ENCODE results near the gene GOLGA6L26. TPM values are rescaled to one million over a fixed set of nuclear protein-coding genes. Genes with fewer than 3 reads are reported as not detected.

GOLGA6L26 gene
- total and polyA plus RNA-seq, 2 of the 8 experiments (the other 6 are each of a cell fraction or from before 2014, with no cell fraction given), result not detected

DNA sequence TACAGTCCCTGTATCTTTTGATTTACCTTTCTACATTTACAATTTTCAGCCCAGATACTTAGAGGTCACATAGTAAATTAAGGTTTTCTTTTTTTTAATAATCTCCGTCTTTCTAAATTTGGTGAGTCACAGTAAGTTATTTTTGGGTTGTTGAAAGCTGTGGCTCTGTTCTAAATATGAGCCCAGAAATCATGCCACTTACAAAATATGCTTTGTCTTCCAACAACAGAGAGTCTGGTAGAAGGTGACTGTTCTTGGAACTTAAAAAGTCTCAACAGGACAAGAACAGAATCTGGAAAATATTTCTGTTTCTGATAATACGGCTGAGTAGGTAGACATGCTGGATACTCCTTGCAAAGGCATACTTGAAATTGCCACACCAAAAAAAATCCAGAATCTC, 36.6 kb upstream of the GOLGA6L26 start (continued):
- TF ChIP-seq, protein P1, sequence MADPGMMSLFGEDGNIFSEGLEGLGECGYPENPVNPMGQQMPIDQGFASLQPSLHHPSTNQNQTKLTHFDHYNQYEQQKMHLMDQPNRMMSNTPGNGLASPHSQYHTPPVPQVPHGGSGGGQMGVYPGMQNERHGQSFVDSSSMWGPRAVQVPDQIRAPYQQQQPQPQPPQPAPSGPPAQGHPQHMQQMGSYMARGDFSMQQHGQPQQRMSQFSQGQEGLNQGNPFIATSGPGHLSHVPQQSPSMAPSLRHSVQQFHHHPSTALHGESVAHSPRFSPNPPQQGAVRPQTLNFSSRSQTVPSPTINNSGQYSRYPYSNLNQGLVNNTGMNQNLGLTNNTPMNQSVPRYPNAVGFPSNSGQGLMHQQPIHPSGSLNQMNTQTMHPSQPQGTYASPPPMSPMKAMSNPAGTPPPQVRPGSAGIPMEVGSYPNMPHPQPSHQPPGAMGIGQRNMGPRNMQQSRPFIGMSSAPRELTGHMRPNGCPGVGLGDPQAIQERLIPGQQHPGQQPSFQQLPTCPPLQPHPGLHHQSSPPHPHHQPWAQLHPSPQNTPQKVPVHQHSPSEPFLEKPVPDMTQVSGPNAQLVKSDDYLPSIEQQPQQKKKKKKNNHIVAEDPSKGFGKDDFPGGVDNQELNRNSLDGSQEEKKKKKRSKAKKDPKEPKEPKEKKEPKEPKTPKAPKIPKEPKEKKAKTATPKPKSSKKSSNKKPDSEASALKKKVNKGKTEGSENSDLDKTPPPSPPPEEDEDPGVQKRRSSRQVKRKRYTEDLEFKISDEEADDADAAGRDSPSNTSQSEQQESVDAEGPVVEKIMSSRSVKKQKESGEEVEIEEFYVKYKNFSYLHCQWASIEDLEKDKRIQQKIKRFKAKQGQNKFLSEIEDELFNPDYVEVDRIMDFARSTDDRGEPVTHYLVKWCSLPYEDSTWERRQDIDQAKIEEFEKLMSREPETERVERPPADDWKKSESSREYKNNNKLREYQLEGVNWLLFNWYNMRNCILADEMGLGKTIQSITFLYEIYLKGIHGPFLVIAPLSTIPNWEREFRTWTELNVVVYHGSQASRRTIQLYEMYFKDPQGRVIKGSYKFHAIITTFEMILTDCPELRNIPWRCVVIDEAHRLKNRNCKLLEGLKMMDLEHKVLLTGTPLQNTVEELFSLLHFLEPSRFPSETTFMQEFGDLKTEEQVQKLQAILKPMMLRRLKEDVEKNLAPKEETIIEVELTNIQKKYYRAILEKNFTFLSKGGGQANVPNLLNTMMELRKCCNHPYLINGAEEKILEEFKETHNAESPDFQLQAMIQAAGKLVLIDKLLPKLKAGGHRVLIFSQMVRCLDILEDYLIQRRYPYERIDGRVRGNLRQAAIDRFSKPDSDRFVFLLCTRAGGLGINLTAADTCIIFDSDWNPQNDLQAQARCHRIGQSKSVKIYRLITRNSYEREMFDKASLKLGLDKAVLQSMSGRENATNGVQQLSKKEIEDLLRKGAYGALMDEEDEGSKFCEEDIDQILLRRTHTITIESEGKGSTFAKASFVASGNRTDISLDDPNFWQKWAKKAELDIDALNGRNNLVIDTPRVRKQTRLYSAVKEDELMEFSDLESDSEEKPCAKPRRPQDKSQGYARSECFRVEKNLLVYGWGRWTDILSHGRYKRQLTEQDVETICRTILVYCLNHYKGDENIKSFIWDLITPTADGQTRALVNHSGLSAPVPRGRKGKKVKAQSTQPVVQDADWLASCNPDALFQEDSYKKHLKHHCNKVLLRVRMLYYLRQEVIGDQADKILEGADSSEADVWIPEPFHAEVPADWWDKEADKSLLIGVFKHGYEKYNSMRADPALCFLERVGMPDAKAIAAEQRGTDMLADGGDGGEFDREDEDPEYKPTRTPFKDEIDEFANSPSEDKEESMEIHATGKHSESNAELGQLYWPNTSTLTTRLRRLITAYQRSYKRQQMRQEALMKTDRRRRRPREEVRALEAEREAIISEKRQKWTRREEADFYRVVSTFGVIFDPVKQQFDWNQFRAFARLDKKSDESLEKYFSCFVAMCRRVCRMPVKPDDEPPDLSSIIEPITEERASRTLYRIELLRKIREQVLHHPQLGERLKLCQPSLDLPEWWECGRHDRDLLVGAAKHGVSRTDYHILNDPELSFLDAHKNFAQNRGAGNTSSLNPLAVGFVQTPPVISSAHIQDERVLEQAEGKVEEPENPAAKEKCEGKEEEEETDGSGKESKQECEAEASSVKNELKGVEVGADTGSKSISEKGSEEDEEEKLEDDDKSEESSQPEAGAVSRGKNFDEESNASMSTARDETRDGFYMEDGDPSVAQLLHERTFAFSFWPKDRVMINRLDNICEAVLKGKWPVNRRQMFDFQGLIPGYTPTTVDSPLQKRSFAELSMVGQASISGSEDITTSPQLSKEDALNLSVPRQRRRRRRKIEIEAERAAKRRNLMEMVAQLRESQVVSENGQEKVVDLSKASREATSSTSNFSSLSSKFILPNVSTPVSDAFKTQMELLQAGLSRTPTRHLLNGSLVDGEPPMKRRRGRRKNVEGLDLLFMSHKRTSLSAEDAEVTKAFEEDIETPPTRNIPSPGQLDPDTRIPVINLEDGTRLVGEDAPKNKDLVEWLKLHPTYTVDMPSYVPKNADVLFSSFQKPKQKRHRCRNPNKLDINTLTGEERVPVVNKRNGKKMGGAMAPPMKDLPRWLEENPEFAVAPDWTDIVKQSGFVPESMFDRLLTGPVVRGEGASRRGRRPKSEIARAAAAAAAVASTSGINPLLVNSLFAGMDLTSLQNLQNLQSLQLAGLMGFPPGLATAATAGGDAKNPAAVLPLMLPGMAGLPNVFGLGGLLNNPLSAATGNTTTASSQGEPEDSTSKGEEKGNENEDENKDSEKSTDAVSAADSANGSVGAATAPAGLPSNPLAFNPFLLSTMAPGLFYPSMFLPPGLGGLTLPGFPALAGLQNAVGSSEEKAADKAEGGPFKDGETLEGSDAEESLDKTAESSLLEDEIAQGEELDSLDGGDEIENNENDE (IDR thresholded peaks at IDR 0.05; ENCODE audit: insufficient replicate concordance, low read length), result no peak
- no peak for TF ChIP-seq SIRT6 (IDR thresholded peaks at IDR 0.05; ENCODE audit: low read length)
- no peak for TF ChIP-seq RNF2 (IDR thresholded peaks at IDR 0.05; ENCODE audit: borderline replicate concordance, low read depth, low read length, missing control alignments, poor library complexity, severe bottlenecking)
